IMR-90 (cell line): ENCODE measurements around the gene GALNT7. TPM values are rescaled to one million over a fixed set of nuclear protein-coding genes. Genes with fewer than 3 reads are reported as not detected.

Source experiments
- ATAC-seq: fragments of 200-7000 bp; cut with Tn5 transposase; 2 replicates; pipeline ENCODE4 v1.9.1; 2020; ENCODE audit warnings: low read depth, mild to moderate bottlenecking, moderate library complexity
- BruUV-seq: library from RNA; stranded (reverse); fragments of 400-500 nt; replicated peaks from 2 replicates; lab custom pipeline; 2021; lab: Mats Ljungman, UMichigan
- CTCF ChIA-PET: fragments of 300-600 bp; formaldehyde crosslinking; extraction: SDS; loops from one replicate; lab custom pipeline; 2021; ENCODE audit warnings: antibody characterized with exemption; lab: Yijun Ruan, JAX
- POLR2A ChIA-PET: fragments of 300-600 bp; sonication (Branson Sonifier 250); formaldehyde crosslinking; loops from one replicate; lab custom pipeline; 2022; ENCODE audit warnings: antibody characterized with exemption; ENCODE audit not compliant: unreplicated experiment; lab: Charles Lee
- DNase-seq: peaks from one replicate; pipeline ENCODE4 v3.0.0; 2013
- H2AFZ ChIP-seq: replicated peaks from 2 replicates; pipeline ENCODE3; 2013; ENCODE audit warnings: low read length, mild to moderate bottlenecking; ENCODE audit not compliant: poor library complexity
- H2AK5ac ChIP-seq: 2 replicates; pipeline ENCODE4 v1.6.1; 2013; ENCODE audit warnings: low read depth, low read length, inconsistent platforms
- H2AK9ac ChIP-seq: replicated peaks from 2 replicates; pipeline ENCODE3; 2013; ENCODE audit warnings: mild to moderate bottlenecking, low read depth, low read length, moderate library complexity; ENCODE audit not compliant: poor library complexity
- H2BK120ac ChIP-seq: 2 replicates; pipeline ENCODE4 v1.6.1; 2013; ENCODE audit warnings: low read depth, low read length, inconsistent platforms
- H2BK15ac ChIP-seq: 3 replicates; pipeline ENCODE4 v1.6.1; 2013; ENCODE audit warnings: low read depth, low read length, inconsistent platforms
- H2BK20ac ChIP-seq: 2 replicates; pipeline ENCODE4 v1.6.1; 2013; ENCODE audit warnings: low read depth, mild to moderate bottlenecking, inconsistent platforms, low read length, moderate library complexity
- H2BK5ac ChIP-seq: 2 replicates; pipeline ENCODE4 v1.6.1; 2013; ENCODE audit warnings: mild to moderate bottlenecking, low read depth, low read length, inconsistent platforms; ENCODE audit not compliant: poor library complexity, severe bottlenecking
- H3K14ac ChIP-seq: replicated peaks from 2 replicates; pipeline ENCODE4 v1.6.1; 2013; ENCODE audit warnings: low read depth, low read length, inconsistent platforms
- H3K18ac ChIP-seq: 2 replicates; pipeline ENCODE4 v1.6.1; 2013; ENCODE audit warnings: low read depth, low read length, control low read depth
- H3K23ac ChIP-seq: 2 replicates; pipeline ENCODE4 v1.6.1; 2013; ENCODE audit warnings: low read depth, low read length, inconsistent platforms
- H3K27ac ChIP-seq: 2 replicates; pipeline ENCODE4 v1.5.1; 2013; ENCODE audit warnings: mild to moderate bottlenecking, control low read depth, low read length; ENCODE audit not compliant: insufficient read depth
- H3K27me3 ChIP-seq: 2 replicates; pipeline ENCODE4 v1.6.1; 2013; ENCODE audit warnings: low read length; ENCODE audit not compliant: control insufficient read depth, insufficient read depth
- H3K36me3 ChIP-seq: 2 replicates; pipeline ENCODE4 v1.6.1; 2013; ENCODE audit warnings: low read length, mixed read lengths; ENCODE audit not compliant: control insufficient read depth, insufficient read depth
- H3K4ac ChIP-seq: 2 replicates; pipeline ENCODE4 v1.6.1; 2013; ENCODE audit warnings: low read depth, low read length, inconsistent platforms
- H3K4me1 ChIP-seq: 2 replicates; pipeline ENCODE4 v1.6.1; 2013; ENCODE audit warnings: low read length, mixed read lengths; ENCODE audit not compliant: control insufficient read depth, insufficient read depth
- H3K4me2 ChIP-seq: 2 replicates; pipeline ENCODE4 v1.6.1; 2013; ENCODE audit warnings: low read depth, mild to moderate bottlenecking, control low read depth, low read length, moderate library complexity
- H3K4me3 ChIP-seq: 2 replicates; pipeline ENCODE4 v1.5.1; 2013; ENCODE audit warnings: low read depth, mild to moderate bottlenecking, control low read depth, low read length, moderate library complexity; ENCODE audit not compliant: insufficient read depth
- H3K56ac ChIP-seq: 2 replicates; pipeline ENCODE4 v1.6.1; 2013; ENCODE audit warnings: low read length, inconsistent platforms; ENCODE audit not compliant: insufficient read depth; ENCODE audit errors: extremely low read depth
- H3K79me1 ChIP-seq, 2 experiments: 2 replicates each; pipeline ENCODE4 v1.6.1; 2013; ENCODE audit warnings: low read length in 2 of 2, inconsistent platforms in 1 of 2, low read depth in 1 of 2
- H3K9ac ChIP-seq: 2 replicates; pipeline ENCODE4 v1.6.1; 2013; ENCODE audit warnings: low read depth, low read length, control low read depth
- H3K9me1 ChIP-seq: 2 replicates; pipeline ENCODE4 v1.6.1; 2013; ENCODE audit warnings: low read length, inconsistent platforms; ENCODE audit not compliant: insufficient read depth
- H3K9me3 ChIP-seq: 2 replicates; pipeline ENCODE4 v1.6.1; 2013; ENCODE audit warnings: low read length; ENCODE audit not compliant: control insufficient read depth, insufficient read depth
- H4K20me1 ChIP-seq: 2 replicates; pipeline ENCODE4 v1.6.1; 2013; ENCODE audit warnings: low read length, inconsistent platforms; ENCODE audit not compliant: insufficient read depth
- H4K5ac ChIP-seq: 2 replicates; pipeline ENCODE4 v1.6.1; 2013; ENCODE audit warnings: mild to moderate bottlenecking, low read depth, low read length, control low read depth
- H4K8ac ChIP-seq, 2 experiments: 2 replicates each; pipeline ENCODE4 v1.6.1; 2013; ENCODE audit warnings: low read depth in 2 of 2, low read length in 2 of 2, control low read depth in 1 of 2, inconsistent platforms in 1 of 2
- H4K91ac ChIP-seq: 2 replicates; pipeline ENCODE4 v1.6.1; 2013; ENCODE audit warnings: low read depth, low read length, inconsistent platforms; ENCODE audit not compliant: insufficient read depth
- BHLHE40 ChIP-seq: fragments of 150-350 bp; IDR thresholded peaks from 2 replicates; pipeline ENCODE4 v1.6.1; 2016; ENCODE audit warnings: mild to moderate bottlenecking, low read depth, low read length
- CHD1 ChIP-seq: IDR thresholded peaks from 2 replicates; pipeline ENCODE4 v1.6.1; 2012; ENCODE audit warnings: low read depth, low read length, improper control_type of control experiment
- FOS ChIP-seq: fragments of 150-350 bp; IDR thresholded peaks from 2 replicates; pipeline ENCODE4 v1.6.1; 2016; ENCODE audit warnings: low read depth, low read length
- MXI1 ChIP-seq: IDR thresholded peaks from 2 replicates; pipeline ENCODE4 v1.6.1; 2012; ENCODE audit warnings: low read depth, mild to moderate bottlenecking, low read length, moderate library complexity, borderline replicate concordance
- USF2 ChIP-seq: fragments of 150-350 bp; IDR thresholded peaks from 2 replicates; pipeline ENCODE4 v1.6.1; 2017; ENCODE audit warnings: mild to moderate bottlenecking, antibody characterized with exemption, low read length, low read depth
- WGBS, 2 experiments: methylation state at CpG; one replicate each; pipeline versions ENCODE4 v1.1.5 to v1.1.7; 2013; ENCODE audit warnings: missing lambda C conversion rate in 2 of 2; ENCODE audit not compliant: insufficient read length in 1 of 2; ENCODE audit errors: extremely low coverage in 2 of 2; 5-methylcytosine and 5-hydroxymethylcytosine counted together
- dilution Hi-C: fragments of 300-500 bp; cut with HindIII; formaldehyde crosslinking; loops from one replicate; pipeline ENCODE4 v1.14.3; 2018; ENCODE audit warnings: low sequenced_read_pairs; ENCODE audit not compliant: unreplicated experiment
- in situ Hi-C: fragments of 300-500 bp; cut with MboI; formaldehyde crosslinking; loops from 3 replicates; pipeline ENCODE4 v1.14.3; 2019; ENCODE audit warnings: low sequenced_read_pairs, inconsistent platforms, mixed read lengths
- intact Hi-C: fragments of 100-400 bp; cut with micrococcal nuclease; formaldehyde crosslinking; loops from 2 replicates; pipeline ENCODE4 v1.10.0; 2022
- polyA plus RNA-seq, 3 experiments: library from polyadenylated mRNA; depleted of rRNA; stranded (reverse); fragments of >200 nt; gene quantifications; 2 replicates each; pipeline ENCODE4 v1.2.3, GENCODE V29; 2012; ENCODE audit warnings: low replicate concordance in 1 of 3
- total RNA-seq: library from RNA; depleted of rRNA; stranded (reverse); fragments of >200 nt; gene quantifications from 2 replicates; pipeline ENCODE4 v1.2.3, GENCODE V29; 2012

The GALNT7 gene
- total and polyA plus RNA-seq, 2 of the 4 experiments (the other 2 are of a cell fraction): 19.1 to 31.2 TPM

- H3K79me1 ChIP-seq: no peaks in the 10 kb centered on the region; a peak in 2 of 4 replicates
- no peak overlapping the region for H4K8ac ChIP-seq
- no peak overlapping the region for H2BK120ac ChIP-seq
- H3K14ac ChIP-seq: no peak overlapping the region
- H2AK5ac ChIP-seq: no peak overlapping the region
- H3K9ac ChIP-seq: no peak overlapping the region
- H2AFZ ChIP-seq: no peak overlapping the region
- H2BK15ac ChIP-seq: no peak overlapping the region
- no peak overlapping the region for H4K91ac ChIP-seq
- H3K4ac ChIP-seq: no peak overlapping the region
- intact Hi-C loops: loop anchor here (5.0 kb wide), 1 partner anchor 815 kb away; no protein-coding TSS in a partner anchor
- peaks cover 2% of the 10 kb centered on the region; the same call in 1 of the 2 replicates for H3K9me1 ChIP-seq
- no peak overlapping the region for H2AK9ac ChIP-seq
- H3K36me3 ChIP-seq: no peaks in the 10 kb centered on the region
- H3K23ac ChIP-seq: no peak overlapping the region
- DNase-seq (peak; percentile 78), ATAC-seq (peak; percentile 88)
- no CpG with 5 or more reads among the region's 1 CpG for WGBS, 2 experiments
- no peaks in the 10 kb centered on the region for H3K9me3 ChIP-seq
- no peaks in the 10 kb centered on the region; the same call in 1 of the 2 replicates for H4K20me1 ChIP-seq
- H3K4me1 ChIP-seq: no peaks in the 10 kb centered on the region
- TF ChIP-seq BHLHE40 (peak; percentile 91), CHD1 (no peak), MXI1 (peak; percentile 87), FOS (peak; percentile 37; the same call in 1 of the 2 replicates), USF2 (peak; percentile 26; the same call in 1 of the 2 replicates)
- no TSS peak for BruUV-seq
- in situ Hi-C loops: no loop called here
- H2BK20ac ChIP-seq: no peak overlapping the region
- no peak overlapping the region for H3K18ac ChIP-seq
- H3K27ac ChIP-seq: no peak overlapping the region
- dilution Hi-C loops: no loop called here
- H3K56ac ChIP-seq: no peak overlapping the region
- no peak overlapping the region for H4K5ac ChIP-seq
- no peak overlapping the region for H3K4me3 ChIP-seq
- CTCF ChIA-PET: no interaction called here
- POLR2A ChIA-PET: no interaction called here
- no peaks in the 10 kb centered on the region for H3K27me3 ChIP-seq
- no peak overlapping the region for H3K4me2 ChIP-seq
- no peak overlapping the region for H2BK5ac ChIP-seq
Observed at GRCh38 chr4:173211838-173212237, 43.2 kb downstream of the GALNT7 start.
